Eye (tissue), 1 donor: Measurements from ENCODE around the gene STAMBP.
"Not testable (repeated sequence)": the region's sequence is repeated elsewhere in the genome, so short reads cannot be mapped to it uniquely, and the experiment has no call there.

Experiments
- DNase-seq: peaks from one replicate; pipeline ENCODE4 v3.0.0-alpha.2; 2015

The STAMBP gene

DNA sequence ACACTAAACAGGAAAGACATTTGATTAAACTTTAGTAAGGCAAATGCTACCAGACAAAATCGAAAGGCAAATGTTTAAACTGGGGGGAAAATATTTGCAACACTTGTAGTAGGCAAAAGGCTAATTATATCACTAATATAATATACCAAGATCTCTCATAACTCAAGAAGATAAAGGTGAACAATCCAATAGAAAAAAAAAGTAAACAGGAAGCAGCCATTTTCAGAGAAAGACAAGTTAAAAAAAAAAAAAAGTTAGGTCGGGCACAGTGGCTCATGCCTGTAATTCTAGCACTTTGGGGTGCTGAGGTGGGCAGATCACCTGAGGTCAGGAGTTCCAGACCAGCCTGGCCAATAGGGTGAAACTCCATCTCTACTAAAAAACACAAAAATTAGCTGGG is 59.6 kb downstream of the STAMBP start:
- DNase-seq, result no peak

DNA sequence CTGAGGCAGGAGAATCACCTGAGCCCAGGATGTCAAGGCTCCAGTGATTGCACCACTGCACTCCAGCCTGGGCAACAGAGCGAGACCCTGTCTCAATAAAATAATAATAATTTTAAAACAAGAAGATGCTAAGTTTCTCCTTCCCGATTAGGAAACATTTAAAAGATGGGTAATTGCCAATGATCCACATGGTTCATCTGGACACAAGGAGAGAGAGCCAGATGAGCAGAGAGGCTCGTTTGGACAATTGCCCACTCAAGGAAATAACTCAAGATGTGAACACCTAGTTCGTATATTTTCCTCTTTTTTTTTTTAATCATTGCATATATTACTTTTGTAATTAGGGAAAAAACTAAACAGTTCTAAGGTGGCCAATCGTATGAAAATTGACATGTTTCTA is 60.4 kb downstream of the STAMBP start:
- DNase-seq, result no peak

DNA sequence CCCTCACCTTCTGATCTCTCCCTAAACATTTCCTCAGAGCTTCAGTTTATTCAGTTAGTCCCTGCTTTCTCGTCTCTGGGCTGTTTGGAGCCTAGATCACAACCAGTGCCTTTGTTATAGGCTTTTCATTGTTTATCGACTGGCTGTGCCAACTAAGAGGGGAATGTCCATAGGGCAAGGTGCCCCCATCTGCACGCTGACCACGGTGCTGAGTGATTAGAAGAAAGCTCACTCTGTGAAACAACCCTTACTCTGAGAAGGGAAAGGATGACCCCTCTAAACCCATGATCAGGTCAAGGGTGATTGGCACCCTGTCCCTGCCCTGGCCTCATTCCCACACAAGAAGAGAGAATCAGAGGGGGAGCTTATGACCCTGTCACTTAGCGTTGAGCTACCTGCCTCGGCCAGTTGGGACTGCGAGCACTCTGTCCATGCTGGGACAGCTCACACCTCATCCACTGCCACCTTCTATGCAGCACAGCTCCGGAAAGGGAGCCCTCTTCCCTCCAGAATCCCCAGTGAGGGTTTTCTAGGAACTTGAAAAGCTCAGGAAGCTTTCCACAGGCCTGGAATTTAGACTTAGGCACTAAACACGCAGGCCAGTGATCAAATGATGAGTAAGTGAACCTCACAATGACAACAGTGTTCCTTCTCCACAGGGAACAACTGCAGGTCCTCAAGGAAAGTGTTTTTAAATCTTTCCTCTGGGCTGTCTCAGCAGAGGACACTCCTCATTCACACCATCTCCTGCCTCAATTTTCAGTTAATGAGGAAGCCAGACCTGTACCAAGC is 61.7 kb downstream of the STAMBP start:
- DNase-seq, result no peak

DNA sequence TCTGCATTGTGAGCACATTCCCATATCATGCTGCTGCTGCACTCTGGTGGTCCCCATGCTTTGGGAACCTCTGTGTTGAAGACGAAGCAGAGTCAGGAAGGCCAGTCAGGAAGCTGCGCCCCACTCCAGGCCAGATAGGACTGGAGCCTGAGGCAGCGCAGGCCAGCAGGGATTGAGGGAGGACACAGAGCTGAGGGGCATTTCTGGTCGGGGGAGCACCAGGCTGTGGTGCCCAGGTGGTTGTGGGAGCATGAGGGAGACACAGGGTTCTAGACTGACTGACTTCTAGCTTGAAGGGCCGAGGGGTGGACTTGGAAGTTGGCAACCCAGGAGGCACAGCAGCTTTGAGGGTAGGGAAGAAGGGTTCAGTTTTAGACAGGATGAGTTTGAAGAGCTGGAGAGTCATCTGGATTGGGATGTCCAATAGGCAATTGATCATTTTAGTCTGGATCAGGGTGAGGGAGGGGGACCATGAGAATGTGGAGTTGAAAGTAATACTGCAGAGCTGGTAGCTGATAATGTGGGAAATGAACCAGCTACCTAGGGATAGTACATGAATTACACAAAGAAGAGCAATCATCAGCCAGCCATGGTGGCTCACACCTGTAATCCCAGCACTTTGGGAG is 62.6 kb downstream of the STAMBP start:
- DNase-seq, result no peak

DNA sequence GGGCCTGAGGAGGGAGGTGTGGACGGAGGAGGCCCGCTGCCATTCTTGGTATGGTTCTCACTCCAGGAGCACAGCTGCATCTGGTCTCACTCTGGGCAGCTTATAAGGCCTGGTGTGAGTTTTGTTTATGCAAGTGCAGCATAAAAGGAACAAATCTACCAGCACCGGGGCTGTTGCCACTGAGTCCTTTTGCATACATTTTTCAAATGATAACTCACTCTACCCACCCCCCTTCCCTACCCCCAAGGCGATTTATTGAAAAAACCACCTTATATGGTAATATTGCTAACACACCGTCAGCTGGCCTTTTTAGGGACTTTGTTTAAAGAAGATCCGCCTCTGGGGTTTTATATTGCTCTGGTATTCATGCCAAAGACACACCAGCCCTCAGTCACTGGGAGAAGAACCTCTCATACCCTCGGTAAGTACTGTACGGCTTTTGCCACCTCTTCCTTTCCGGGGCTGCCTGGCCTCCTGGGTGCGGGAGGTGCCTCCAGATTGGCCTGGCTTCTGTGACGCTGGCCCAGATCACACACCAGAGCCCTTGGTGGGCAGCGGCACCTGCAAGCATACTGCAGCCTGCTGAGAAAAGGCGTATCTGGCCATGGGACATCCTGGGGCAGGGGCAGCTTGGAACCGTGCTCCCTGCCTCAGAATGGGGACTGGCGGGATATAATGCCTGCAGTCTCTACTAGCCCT is 64.0 kb downstream of the STAMBP start, which contains the start of gene ACTG2:
ACTG2 (plus strand) TSS at position 378 of the 699 bp plus-strand sequence. CDS start 8,304 bp downstream, outside the sequence.
- DNase-seq, result no peak

DNA sequence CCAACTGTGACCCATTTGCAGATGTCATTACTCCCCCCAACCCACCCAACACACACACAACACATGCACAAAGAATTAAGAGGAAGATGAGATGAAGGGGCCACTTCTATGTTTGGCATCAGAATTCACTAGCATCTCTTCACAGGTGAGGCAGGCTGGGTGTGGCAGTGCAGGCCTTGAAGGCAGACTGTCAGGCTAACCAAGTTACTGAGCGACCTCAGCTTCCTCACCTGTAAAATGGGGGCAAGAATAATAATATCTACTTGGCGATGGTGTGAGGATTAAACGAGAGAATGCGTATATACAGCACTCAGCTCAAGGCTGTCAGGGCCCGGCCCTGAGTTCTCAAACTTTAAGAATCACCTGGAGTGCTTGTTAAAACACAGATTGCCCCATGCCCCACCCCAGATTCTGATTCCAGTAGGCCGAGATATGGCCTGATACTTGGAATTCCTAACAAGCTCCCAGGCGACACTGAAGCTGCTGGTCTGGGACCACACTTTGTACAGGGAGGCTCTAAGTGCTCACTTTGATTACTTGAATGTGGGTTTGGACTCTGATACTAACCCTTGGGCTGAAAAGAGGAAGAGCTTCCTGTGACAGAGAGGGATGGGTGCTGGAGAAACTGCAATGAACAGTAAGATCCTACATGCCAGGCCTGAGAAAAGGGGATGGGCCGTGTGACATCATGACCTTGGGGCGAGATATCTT is 65.2 kb downstream of the STAMBP start:
- no peak for DNase-seq

DNA sequence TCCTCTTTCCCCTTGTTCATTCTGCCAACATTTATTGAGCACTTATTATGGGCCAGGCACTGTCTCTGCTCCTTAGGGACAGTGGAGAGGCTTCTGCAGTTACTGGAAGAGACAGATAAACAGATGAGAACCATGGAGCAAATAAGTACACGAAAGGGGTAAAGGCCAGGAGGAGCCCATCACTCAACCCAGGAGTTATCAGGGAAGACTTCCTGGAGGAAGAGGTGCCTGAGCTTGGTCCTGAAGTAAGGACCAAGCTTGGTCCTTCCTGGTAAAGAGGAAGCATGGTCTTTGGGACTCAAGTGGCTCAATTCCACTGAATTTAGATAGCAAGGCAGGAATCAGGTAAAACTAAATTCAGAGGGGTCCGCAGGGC is 65.7 kb downstream of the STAMBP start:
- no peak for DNase-seq

DNA sequence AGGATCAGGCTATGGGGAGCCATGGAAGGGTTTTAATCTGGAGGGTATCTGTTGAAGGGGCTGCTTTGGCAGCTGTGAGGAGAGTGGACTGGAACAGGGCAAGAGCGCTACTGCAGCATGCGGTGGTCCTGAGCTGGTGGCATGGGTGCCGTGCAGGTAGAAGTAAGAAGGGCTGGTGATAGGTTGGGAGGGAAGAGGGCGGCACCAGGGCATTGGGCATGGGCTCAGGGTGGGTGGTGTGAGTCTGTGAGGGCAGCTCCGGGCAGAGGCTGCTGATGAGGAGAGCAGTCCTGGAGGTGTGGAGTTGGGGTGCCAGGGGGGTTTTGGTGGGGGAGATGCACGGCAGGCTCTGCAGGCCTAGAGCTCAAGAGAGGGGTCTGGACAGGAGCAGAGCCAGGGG is 66.1 kb downstream of the STAMBP start:
- no peak for DNase-seq

DNA sequence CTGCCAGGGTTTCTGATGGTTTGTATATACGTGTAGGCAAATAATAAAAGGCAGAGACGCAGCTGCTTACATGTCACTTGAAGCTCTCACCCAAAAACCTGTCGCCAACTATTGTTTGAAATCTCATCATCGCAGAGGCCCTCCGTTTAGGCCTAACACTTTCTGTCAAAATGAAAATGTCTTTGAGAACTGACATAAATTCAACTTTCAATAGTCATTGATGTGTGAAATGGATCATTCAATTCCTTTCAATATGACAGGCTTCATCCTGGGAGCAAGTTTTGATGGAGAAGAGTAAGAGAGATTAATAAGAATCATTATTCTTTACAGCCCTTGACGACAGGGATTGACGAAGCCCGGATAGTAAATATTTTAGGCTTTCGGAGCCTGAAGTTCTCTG is 66.7 kb downstream of the STAMBP start:
- DNase-seq, result no peak

DNA sequence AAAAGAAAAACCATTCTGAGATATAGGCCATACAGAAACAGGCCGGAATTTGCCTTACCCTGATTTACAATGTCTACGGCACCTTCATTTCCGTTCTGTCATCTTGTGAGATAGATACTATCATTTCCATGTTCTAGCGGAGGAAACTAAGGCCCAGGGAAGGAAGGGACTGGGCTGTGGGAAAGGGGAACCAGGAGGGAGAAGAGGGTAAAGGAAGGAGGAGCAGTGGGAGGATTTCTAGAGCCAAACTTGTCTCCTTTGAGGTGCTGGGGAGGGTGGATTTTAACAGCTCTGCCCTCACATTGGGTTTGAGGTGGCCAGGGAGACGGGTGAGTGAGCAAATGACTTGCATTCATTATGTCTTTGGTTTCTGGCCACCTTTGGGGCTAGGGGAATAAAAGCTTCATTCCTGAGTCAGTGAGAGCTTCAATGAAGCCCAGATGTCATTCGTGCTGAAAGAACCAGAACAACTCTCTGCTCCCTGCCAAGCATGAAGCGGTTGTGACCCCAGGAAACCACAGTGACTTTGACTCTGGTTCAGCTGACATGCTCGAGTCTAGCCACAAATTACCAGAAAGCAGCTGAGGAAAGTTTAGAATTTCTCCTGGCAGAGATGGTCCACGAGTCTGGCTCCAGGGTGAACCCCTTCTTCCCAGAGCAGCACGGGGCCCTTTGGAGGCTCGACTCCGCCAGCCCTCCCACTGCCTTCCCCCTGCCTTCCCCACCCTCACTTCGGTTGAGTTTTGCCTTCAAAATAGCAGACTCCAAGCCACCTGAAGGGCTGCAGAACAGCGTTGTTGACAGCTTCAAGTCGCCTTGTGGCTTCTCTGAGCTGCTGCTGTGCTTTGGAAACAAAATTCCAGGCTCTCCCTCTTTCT is 67.8 kb downstream of the STAMBP start:
- DNase-seq, result peak; percentile 43

DNA sequence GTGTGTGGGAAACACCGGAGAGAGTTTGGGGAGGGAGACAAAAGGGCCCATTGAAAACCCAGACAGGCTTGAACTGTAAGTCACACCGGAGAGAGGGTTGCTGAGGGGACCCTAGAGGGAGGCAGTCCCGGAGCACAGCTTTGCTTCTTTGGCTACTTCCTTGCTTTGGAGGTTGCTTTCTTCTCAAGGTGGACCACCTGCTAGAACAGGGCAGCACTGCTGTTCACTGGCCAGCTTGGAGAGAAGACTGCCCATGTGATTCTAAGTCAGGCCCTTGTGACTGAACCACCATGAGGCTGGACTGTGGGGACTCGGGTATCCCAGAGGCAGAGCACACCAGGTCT is 68.5 kb downstream of the STAMBP start:
- DNase-seq, result no peak

DNA sequence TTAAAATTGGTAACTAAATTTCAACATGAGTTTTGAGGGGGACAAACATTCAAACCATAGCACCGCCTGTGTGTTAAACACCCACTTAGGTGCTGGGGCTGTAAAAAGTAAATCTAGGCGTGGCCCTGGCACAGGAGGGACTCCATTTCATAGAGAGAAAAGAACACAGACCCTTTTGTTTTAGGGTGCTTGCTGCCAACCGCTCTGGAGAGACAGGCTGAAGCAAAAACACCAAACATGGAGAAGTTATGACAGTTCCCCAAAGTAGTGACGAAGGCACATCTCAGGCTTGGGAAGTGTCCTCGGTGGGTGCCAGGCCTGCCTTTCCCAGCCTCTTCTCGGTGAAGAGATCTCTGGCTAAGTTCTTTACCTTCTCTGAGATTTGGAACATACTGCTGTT is 69.2 kb downstream of the STAMBP start:
- no peak for DNase-seq

DNA sequence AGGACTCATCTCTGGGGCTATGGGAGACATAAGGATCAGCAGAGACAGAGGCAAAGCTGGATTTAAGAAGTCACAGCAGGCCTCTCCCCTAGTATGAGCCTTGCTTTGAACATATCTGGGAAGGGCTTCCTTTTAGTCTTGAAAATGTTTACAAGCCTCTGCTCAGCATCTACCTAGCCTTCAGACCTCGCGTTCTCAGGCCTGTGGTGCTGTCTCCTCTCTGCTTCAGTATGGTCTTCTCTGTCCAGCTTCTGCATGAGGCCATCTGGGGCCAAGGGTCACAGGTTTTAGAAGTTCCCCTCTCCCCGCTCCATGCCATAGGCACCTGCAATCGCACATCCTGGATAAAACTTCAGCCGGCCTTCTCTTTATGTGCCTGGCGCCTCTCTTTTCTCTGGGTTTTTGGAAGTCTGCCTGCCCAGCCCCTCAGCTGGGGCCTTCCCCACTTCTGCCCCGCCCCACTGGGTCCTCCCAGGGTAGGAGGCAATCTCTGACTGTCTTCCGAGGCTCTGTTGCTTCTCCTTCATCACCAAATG is 71.1 kb downstream of the STAMBP start:
- DNase-seq, result no peak

DNA sequence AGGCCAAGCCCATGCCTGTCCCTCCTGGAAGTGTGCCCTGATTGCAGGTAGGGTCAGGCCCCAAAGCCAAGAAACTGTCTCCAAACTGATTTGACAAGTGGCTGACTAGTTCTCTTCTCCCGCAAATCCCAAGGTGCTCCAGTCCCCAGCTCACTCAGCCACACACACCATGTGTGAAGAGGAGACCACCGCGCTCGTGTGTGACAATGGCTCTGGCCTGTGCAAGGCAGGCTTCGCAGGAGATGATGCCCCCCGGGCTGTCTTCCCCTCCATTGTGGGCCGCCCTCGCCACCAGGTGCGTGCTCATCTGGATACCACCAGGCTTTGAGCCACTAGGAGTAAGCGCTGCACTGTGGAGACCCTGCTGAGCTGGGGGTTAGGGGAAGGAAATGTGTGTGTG is 72.4 kb downstream of the STAMBP start:
- no peak for DNase-seq

DNA sequence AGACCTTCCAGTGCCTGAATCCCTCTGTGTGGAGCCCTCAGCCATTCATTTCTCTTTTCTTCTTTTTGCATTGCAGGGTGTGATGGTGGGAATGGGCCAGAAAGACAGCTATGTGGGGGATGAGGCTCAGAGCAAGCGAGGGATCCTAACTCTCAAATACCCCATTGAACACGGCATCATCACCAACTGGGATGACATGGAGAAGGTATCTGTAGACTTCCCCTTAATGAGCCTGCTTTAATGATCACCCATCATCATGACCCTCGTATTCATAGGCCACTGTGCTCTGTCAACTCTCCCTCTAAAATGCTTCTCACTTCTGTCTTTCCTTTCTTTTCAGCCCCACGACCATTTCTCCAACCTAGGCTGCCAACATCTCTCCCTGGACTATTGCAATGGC is 73.5 kb downstream of the STAMBP start:
- DNase-seq, result no peak

DNA sequence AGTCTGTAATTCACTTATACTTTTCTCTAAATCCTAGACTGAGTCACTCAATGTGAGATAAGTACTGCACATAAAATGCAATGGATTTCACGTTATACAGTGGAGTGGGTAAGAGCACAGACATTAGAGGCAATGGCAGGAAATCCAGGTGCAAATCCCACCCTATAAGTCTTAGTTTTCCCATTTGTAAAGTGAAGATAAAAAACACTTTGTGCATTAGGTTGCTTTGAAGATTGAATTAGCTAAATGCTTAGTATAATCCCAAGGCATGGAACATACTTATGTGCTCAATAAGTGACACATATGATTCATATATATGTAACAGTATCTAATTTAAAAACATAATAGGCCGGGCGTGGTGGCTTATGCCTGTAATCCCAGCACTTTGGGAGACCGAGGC is 74.6 kb downstream of the STAMBP start:
- DNase-seq, result no peak

DNA sequence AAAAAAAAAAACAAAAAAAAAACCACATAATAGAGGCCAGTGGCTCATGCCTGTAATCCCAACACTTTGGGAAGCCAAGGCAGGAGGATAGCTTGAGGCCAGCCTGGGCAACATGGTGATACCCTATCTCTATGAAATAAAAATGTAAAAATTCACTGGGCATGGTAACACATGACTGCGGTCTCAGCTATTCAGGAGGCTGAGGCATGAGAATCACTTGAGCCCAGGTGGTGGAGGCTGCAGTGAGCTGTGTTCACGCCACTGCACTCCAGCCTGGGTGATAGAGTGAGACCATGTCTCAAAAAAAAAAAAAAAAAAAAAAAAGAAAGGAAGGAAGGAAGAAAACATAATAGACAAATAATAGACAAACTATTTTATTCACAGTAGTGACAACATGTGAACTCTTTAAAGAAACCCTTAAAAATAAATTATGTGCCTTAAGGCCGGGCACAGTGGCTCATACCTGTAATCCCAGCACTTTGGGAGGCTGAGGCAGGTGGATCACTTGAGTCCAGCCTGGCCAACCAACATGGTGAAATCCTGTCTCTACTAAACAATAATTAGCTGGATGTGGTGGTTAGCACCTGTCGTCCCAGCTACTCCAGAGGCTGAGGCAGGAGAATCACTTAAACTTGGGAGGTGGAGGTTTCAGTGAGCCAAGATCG is 75.3 kb downstream of the STAMBP start:
- DNase-seq, result not testable (repeated sequence)

DNA sequence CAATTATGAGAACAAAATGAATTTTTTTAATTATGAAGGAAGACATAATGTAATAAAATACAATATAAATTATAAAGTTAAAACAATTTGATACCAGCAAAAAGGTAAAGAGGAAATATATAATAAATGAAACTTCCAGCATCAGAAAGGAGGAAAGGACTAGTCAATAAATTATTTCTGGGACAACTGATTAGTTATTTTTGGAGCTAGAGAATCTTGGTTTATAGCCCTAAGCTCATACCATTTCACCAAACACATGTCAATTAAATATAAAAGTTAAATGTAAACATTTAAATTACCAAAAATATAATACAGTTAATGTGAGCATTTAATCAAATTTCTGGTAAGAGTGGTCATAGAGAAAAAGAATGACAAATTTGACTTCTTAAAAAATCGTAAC is 76.2 kb downstream of the STAMBP start:
- no peak for DNase-seq

DNA sequence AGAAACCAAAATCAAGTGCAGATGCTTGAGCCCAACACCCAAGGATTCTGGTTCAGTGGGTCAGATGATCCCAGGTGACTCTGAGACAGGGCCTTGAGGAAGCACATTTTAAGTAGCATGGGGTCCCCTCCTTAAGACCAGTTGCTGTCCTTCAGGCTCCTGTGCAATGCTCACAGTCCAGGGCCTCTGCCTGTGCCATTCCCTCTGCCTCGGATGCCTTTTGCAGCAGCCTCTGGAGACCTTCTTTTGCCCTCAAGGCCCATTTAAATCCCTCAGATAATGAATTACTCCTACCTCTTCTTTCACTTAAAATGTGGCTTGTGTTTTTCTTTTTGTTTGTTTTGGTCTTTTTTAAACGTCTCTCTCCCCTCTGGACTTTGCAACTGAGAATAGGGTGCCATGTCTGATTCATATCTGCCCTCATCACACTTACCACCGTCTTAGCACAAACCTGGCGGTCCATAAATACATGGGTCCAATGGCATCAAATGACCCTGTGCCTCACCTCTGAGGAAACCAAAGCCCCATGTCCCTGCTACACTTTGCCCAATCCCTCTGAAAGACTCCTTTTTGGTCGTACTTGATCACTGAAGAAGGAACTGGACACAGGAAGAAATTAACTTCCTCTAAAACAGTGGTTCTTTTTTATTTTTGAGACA is 78.2 kb downstream of the STAMBP start:
- DNase-seq, result no peak

DNA sequence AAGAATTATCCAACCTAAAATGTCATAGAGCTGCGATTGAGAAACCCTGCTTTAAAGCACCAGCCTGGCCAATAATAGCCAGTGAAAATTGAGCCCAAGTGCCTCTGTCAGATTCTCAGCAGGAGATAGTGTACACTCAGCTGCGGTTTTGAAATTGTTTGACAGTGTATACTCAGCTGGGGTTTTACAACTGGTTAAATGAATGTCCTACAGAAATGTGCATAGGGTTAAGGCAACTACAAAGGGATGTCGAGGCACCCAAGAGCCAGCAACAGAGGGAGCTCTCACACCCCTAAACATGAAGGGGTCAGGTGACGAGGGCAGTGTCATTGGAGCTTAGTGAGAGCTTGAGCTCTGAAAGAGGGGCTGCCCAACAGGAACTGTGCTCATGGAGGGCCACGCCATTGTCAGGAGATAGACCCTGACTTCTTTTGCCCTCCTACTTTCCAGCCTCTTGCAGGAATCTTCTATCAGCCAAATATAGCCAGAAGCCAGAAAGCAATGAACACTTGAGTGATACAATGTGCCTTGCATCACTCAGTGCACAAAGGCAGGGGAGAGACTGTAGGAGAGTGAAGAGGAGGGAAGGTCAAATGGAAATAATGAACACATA is 79.2 kb downstream of the STAMBP start:
- no peak for DNase-seq
